ENCODE results near the gene ARL11. TPM values are rescaled to one million over a fixed set of nuclear protein-coding genes. Genes with fewer than 3 reads are reported as not detected.

Gene ARL11
- total RNA-seq, 3 donors from 2014 or later: 0.98 to 1.4 (median 1.3) TPM

DNA sequence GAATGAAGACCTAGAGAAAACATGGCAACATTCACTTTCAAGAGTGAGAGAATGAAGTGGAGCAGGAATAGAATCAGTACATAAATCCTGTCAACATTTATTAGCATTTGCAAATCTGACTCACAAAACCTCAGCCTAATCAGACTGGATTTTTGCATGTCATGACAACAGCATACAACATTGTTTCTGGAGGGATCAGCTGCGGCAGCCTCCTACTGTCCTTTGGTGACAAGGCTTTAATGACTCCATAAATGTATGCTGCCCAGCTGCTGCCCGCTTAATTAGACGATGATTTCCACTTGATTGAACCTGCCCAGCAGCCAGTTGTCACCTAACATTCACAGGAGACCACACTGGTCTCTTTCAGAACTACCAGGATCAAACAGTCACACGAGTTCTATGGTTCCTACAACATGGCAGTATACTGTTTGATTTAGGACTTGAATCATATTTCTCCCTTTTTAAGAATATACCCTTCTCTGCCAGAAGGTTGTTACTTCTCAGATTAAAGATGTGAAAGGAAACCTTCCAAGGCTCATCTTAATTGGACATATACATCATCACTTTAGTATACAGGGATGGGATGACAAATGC, 53.6 kb downstream of the ARL11 start:
- no peak overlapping the region for H3K27ac ChIP-seq
- no peak overlapping the region for H3K4me3 ChIP-seq
- no peaks in the 10 kb centered on the region for H3K9me3 ChIP-seq
- no peaks in the 10 kb centered on the region for H3K4me1 ChIP-seq
- TF ChIP-seq POLR2AphosphoS5 (IDR thresholded peaks at IDR 0.05) (no peak), POLR2A (IDR thresholded peaks at IDR 0.05) (no peak)
- TF ChIP-seq, protein P1, sequence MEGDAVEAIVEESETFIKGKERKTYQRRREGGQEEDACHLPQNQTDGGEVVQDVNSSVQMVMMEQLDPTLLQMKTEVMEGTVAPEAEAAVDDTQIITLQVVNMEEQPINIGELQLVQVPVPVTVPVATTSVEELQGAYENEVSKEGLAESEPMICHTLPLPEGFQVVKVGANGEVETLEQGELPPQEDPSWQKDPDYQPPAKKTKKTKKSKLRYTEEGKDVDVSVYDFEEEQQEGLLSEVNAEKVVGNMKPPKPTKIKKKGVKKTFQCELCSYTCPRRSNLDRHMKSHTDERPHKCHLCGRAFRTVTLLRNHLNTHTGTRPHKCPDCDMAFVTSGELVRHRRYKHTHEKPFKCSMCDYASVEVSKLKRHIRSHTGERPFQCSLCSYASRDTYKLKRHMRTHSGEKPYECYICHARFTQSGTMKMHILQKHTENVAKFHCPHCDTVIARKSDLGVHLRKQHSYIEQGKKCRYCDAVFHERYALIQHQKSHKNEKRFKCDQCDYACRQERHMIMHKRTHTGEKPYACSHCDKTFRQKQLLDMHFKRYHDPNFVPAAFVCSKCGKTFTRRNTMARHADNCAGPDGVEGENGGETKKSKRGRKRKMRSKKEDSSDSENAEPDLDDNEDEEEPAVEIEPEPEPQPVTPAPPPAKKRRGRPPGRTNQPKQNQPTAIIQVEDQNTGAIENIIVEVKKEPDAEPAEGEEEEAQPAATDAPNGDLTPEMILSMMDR (IDR thresholded peaks at IDR 0.05): no peak
- no peaks in the 10 kb centered on the region for H3K27me3 ChIP-seq
- no peaks in the 10 kb centered on the region for H3K36me3 ChIP-seq
- intact Hi-C loops (cut with DNase I; ENCODE audit: low total_unique reads): no loop called here
- DNase-seq (ENCODE audit: low spot score in 2 of 2): no peak

Other genes starting within 250 kb of the ARL11 start
- gene CAB39L, start 184.4 kb upstream of the ARL11 start, total RNA-seq: 10 to 100 TPM; 40.0 to 92.1 (median 44.8) TPM
- 10 to 100 TPM in 2 of 3 donors, 1 to 10 TPM in 1; 9.9 to 17.0 (median 12.8) TPM for gene SETDB2, start 184.2 kb upstream of the ARL11 start, total RNA-seq
- 10 to 100 TPM; 33.8 to 56.5 (median 52.1) TPM for gene PHF11, start 132.6 kb upstream of the ARL11 start, total RNA-seq
- gene RCBTB1, start 42.9 kb upstream of the ARL11 start, total RNA-seq: 10 to 100 TPM; 13.8 to 18.4 (median 17.9) TPM
- gene EBPL, start 63.0 kb downstream of the ARL11 start, total RNA-seq: 100 to 1,000 TPM in 1 of 3 donors, 10 to 100 TPM in 2; 33.3 to 104 (median 80.1) TPM
- gene KPNA3, start 164.2 kb downstream of the ARL11 start, total RNA-seq: 10 to 100 TPM; 25.6 to 35.5 (median 25.8) TPM